ENCODE results near the gene NOP9.

The NOP9 gene

GRCh38 chr14:24299255-24300191 is at the start of gene NOP9, which contains the start of gene DHRS1:
TSS of gene NOP9 (plus strand) at chr14:24299850. CDS start at chr14:24299955, 105 bp downstream.
TSS of gene DHRS1 (minus strand) at chr14:24299780. CDS start at chr14:24299106, 674 bp downstream.
- DNase-seq (ENCODE audit: low spot score) = peak; percentile 94

DNA sequence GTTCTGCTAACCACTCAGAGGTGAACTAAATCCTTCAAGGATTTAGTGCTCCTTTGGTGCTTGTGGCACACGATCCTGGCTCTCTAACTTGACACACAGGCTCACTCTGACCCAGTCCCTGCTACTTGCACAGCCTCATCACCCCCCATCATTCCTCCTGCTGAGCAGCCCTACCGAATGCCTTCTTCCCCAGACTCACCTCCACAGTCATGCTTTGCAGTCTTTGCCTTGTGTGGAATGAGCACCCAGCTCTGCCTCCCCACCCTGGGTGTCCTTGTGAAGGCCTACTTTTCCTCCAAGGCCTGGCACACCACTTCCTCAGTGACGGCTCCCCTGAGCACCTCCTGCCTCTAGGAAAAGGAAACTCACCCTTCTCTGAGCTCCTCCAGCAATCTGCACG is 49.3 kb upstream of the NOP9 start:
- DNase-seq (ENCODE audit: low spot score) = no peak

DNA sequence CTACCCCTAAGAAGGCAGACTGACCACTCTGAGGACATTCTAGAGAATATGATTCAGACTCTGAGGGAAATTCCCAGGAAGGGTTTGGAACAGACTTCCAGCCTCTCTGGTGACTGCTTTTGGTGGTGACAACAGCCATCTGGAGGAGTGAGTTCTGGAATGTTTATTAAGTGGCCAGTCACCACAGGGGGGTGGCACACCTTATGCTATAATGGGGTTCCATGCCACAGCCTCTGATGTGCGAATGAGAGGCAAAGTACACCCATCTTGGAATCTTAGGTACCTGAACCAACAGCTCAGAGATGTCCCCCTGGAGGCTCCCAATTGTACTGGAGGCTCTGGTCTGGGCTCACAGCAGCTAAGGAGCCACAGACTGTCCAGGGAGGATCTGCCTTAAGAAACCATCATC is 47.8 kb upstream of the NOP9 start:
- DNase-seq (ENCODE audit: low spot score) = no peak

GRCh38 chr14:24252289-24253124 is 47.1 kb upstream of the NOP9 start:
- DNase-seq (ENCODE audit: low spot score) = no peak

DNA sequence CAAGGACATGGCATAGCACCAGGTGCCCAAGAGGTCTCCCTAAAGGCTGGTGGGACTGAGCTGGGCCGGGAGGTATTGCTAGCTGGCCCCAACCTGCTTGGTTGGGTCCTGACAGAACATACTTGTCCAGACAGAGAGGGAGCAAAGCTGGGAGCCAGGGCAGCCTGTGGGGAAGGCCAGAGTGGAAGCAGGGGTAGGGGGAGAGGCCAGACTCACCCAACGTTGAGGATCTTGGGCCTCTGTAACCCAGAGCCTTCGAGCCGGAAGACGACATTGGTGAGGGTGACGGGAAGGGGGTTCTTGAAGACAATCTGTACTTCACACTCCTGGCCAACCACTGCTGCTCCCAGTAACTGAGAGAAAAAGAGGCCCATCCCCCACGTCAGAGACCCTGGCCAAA is 45.7 kb upstream of the NOP9 start:
- DNase-seq (ENCODE audit: low spot score) = no peak

GRCh38 chr14:24254630-24255392 is 44.8 kb upstream of the NOP9 start:
- DNase-seq (ENCODE audit: low spot score) = no peak

- DNase-seq (ENCODE audit: low spot score) = no peak
Measured at GRCh38 chr14:24255438-24255837, 44.2 kb upstream of the NOP9 start.

- no peak for DNase-seq (ENCODE audit: low spot score)
Measured at GRCh38 chr14:24255931-24256711, 43.5 kb upstream of the NOP9 start.

DNA sequence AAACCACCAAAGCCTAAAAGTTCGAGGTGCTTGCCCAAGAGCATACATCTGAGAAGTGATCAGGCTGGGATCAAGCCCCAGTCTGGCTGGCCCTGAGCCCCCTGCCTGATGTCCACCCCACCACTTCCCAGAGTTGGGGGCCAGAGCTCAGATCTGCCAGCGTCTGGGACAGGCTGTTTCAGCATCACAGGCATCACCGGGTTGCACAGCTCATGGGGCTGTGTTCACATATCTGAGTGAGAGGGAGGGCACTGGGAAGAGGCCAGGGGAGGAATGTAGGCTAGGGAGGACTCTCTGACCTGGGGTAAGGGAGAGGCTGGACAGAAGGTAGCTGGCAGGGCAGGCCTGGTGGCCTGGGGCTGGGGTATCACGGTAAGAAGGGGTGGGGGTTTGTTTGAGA is 42.7 kb upstream of the NOP9 start:
- DNase-seq (ENCODE audit: low spot score) = no peak

DNA sequence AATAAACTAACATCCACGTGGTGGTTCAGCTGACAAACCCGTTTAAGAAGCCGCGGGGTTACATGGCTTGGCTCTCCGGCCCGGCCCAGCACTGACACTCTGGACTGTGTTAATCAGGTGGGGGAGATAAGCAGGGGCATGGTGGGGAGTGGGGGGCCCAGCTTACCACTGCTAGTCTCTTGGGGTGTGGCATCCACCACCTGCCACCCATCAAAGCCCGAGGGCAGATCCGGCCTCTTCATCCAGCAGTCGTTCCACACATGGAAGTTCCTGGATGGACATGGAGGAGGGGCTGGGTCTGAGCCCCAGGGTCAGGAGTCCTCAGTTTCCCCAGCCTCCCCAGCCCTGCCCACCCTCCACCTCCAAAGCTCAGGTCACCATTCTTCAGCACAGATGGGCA is 41.5 kb upstream of the NOP9 start:
- DNase-seq (ENCODE audit: low spot score) = no peak

GRCh38 chr14:24258548-24259265 is 40.9 kb upstream of the NOP9 start:
- DNase-seq (ENCODE audit: low spot score) = no peak

GRCh38 chr14:24259282-24260025 is 40.2 kb upstream of the NOP9 start:
- no peak for DNase-seq (ENCODE audit: low spot score)

- DNase-seq (ENCODE audit: low spot score) = no peak
Measured at GRCh38 chr14:24260026-24260779, 39.4 kb upstream of the NOP9 start.

DNA sequence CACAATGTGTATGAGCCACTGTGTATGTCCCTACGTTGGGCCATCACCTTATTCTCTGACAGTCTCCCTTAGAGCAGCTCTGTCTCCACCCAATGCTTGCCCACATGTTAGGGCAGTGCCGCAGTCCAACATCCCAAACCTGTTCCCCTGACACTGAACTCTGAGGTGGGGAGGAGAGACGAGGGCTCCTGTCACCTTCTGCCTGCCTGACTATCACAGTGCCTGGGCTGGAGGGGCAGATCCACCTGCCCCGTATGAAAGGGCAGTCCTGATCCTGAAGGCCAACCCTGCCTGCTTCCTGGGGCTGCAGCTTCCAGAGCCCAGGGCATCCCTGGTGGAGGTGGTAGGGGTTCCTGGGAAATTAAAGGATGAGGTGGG is 38.9 kb upstream of the NOP9 start:
- no peak for DNase-seq (ENCODE audit: low spot score)

DNA sequence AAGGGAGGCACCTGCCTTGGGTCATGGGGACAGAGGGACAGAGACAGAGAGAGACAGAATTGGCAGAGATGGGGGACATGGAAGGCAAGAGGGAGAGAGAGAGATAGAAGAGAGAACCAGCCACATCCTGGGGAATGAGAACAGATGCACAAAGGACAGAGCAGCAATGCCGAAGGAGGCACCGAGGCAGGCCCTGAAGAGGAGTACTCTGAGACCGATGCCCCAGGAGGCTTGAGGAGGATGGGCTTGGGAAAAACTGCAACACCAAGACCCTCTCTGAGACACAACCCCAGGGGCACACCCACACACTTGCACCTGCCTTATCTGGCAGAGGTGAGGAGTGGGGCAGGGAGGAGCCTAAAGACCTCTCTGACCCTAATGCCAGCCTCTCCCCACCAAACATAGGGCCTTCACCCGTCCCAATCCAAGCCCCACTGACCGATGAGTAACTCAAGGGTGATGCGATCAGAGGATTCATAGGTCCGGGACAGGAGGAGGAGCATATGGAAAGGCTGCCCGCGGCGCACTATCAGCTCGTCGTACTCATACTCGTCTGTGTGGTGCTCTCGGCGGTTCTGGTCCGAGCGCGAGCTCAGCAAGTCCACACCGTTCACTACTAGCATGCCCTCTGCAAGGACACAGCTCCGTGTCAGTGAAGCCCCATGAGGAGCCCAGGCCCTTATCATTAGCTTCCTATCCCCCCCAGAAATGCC is 38.2 kb upstream of the NOP9 start:
- no peak for DNase-seq (ENCODE audit: low spot score)

DNA sequence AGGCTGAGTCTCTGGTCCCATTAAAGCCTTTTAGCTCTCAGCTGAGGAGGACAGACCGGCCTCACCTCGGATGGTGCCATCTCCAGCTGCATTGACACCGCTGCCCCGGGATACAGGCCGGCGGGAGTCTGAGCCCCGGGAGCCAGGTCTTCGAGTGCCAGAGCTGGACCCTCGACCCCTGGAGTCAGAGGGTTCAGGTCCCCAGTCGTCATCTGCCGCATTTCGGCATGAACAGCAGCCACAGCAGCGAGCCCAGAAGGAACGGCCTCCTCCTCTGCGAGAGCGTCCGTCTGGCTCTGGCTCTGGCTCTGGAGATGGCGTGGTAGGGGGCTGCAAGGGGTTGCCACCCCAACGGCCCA is 37.7 kb upstream of the NOP9 start:
- no peak for DNase-seq (ENCODE audit: low spot score)

DNA sequence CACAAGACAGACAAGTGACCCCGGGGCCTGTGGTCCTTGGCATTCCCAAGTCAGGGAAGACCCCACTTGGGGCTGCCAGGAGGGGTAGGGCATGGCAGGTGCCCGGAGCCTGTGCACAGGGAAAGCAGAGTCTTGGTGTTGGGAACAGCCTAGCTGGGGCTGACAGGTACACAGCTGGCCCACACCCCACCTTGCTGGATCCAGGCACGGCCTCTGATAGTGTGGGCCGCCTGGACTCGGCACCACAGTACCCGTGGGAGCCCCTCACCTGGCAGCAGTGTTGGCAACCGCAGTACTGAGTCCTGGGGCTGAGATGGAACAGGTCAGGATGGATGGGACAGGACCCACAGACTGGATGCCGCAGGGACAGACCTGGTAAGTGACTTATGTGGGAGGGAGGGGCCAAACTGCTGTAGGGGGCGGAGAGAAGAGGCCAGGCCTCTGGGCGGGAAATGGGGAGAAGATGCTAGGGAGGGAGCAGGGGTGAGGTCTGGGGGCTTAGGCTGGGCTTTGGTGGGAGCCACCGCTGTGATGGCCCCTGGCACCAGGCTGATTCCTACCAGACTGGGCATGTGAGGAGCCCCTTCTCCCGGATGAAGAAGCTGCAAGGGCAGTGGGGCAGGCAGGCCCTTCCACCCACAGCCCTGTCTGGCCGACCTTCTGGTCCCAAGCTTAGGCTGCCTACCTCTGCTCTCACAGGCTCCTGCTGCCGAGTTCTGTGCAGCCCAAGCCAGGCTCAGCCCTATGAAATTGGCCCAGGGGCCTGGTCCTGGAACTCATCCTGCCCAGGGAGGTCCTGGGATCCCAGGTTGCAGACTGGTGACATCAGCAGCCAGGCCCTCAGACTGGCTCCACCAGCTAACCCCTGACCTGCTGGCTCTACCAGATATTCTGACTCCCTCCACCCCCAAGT is 36.6 kb upstream of the NOP9 start, which contains the start of gene TGM1:
Gene TGM1 (minus strand): TSS at position 357 of the 913 bp plus-strand sequence. CDS start 825 bp downstream, outside the sequence.
- no peak for DNase-seq (ENCODE audit: low spot score)
